ENCODE measurements around the gene NUDT8. TPM values are rescaled to one million over a fixed set of nuclear protein-coding genes. Genes with fewer than 3 reads are reported as not detected.

NUDT8 gene
- total RNA-seq, 1 donor from 2014 or later, result 3.0 TPM

- no peak overlapping the region for H3K4me3 ChIP-seq (ENCODE audit: insufficient read depth, low read depth, low read length)
- FAIRE-seq (no peak), DNase-seq (ENCODE audit: low read depth) (no peak)
- no peaks in the 10 kb centered on the region for H3K4me1 ChIP-seq (ENCODE audit: insufficient read depth, low read length)
- H3K4me3 Mint-ChIP-seq (ENCODE audit: unreplicated experiment), result no peak overlapping the region
- H3K9me3 Mint-ChIP-seq (ENCODE audit: unreplicated experiment), result peaks cover 6% of the 10 kb centered on the region
- H3K4me2 ChIP-seq (ENCODE audit: low read length), result no peak overlapping the region
- no peaks in the 10 kb centered on the region for H4K20me1 ChIP-seq (ENCODE audit: insufficient read depth, low read length)
- H3K9me3 ChIP-seq (ENCODE audit: insufficient read depth, low read depth, low read length), result peaks cover 3% of the 10 kb centered on the region
- no peak overlapping the region for H3K27ac ChIP-seq (ENCODE audit: low read depth, low read length)
- H3K4me1 Mint-ChIP-seq (ENCODE audit: low read depth, unreplicated experiment), result no peaks in the 10 kb centered on the region
- no peak overlapping the region for H3K9ac ChIP-seq (ENCODE audit: low read length)
- H2AFZ ChIP-seq (ENCODE audit: low read depth, low read length), result no peak overlapping the region
- no peaks in the 10 kb centered on the region for H3K79me2 ChIP-seq (ENCODE audit: insufficient read depth, low read length)
- H3K27ac Mint-ChIP-seq (ENCODE audit: unreplicated experiment), result no peak overlapping the region
- peaks cover 22% of the 10 kb centered on the region for H3K27me3 Mint-ChIP-seq (ENCODE audit: low read depth, unreplicated experiment)
- H3K27me3 ChIP-seq (ENCODE audit: insufficient read depth, low read length), result no peaks in the 10 kb centered on the region
- no peaks in the 10 kb centered on the region for H3K36me3 Mint-ChIP-seq (ENCODE audit: low read depth, unreplicated experiment)
- TF ChIP-seq CTCF (IDR thresholded peaks at IDR 0.05; ENCODE audit: insufficient read depth, low read depth, low read length) (no peak), EZH2 (IDR thresholded peaks at IDR 0.05; ENCODE audit: insufficient read depth, low read length) (no peak)
- no peaks in the 10 kb centered on the region for H3K36me3 ChIP-seq (ENCODE audit: insufficient read depth, low read length)
Observed at GRCh38 chr11:67646535-67647336, 17.0 kb upstream of the NUDT8 start.

- Histone ChIP-seq H3K9ac (ENCODE audit: low read length) (no peak overlapping the region), H3K27ac (ENCODE audit: low read depth, low read length) (no peak overlapping the region), H3K4me1 (ENCODE audit: insufficient read depth, low read length) (no peaks in the 10 kb centered on the region), H3K27me3 (ENCODE audit: insufficient read depth, low read length) (peaks cover 2% of the 10 kb centered on the region), H3K4me2 (ENCODE audit: low read length) (no peak overlapping the region), H4K20me1 (ENCODE audit: insufficient read depth, low read length) (no peaks in the 10 kb centered on the region), H2AFZ (ENCODE audit: low read depth, low read length) (no peak overlapping the region), H3K4me3 (ENCODE audit: insufficient read depth, low read depth, low read length) (no peak overlapping the region), H3K36me3 (ENCODE audit: insufficient read depth, low read length) (no peaks in the 10 kb centered on the region), H3K9me3 (ENCODE audit: insufficient read depth, low read depth, low read length) (peaks cover 3% of the 10 kb centered on the region), H3K79me2 (ENCODE audit: insufficient read depth, low read length) (no peaks in the 10 kb centered on the region)
- FAIRE-seq (no peak), DNase-seq (ENCODE audit: low read depth) (no peak)
- no peaks in the 10 kb centered on the region for H3K36me3 Mint-ChIP-seq (ENCODE audit: low read depth, unreplicated experiment)
- H3K4me1 Mint-ChIP-seq (ENCODE audit: low read depth, unreplicated experiment), result no peaks in the 10 kb centered on the region
- peaks cover 23% of the 10 kb centered on the region for H3K27me3 Mint-ChIP-seq (ENCODE audit: low read depth, unreplicated experiment)
- H3K9me3 Mint-ChIP-seq (ENCODE audit: unreplicated experiment), result peaks cover 6% of the 10 kb centered on the region
- H3K27ac Mint-ChIP-seq (ENCODE audit: unreplicated experiment), result no peak overlapping the region
- TF ChIP-seq EZH2 (IDR thresholded peaks at IDR 0.05; ENCODE audit: insufficient read depth, low read length), result no peak
- no peak for TF ChIP-seq CTCF (IDR thresholded peaks at IDR 0.05; ENCODE audit: insufficient read depth, low read depth, low read length)
- no peak overlapping the region for H3K4me3 Mint-ChIP-seq (ENCODE audit: unreplicated experiment)
Observed at GRCh38 chr11:67645521-67646461, 16.1 kb upstream of the NUDT8 start.

Measured in astrocyte (in vitro differentiated cells and primary cell).